Measurements from ENCODE around the gene SV2A.
A peak's percentile ranks its signal among the peaks of the same experiment; 100 is the strongest.

Gene SV2A

GRCh38 chr1:149937759-149938158 is 20.1 kb upstream of the SV2A start:
- no peak for TF ChIP-seq GATA1 (IDR thresholded peaks at IDR 0.05; ENCODE audit: low read depth, low read length)
- TF ChIP-seq POLR2A (IDR thresholded peaks at IDR 0.05; ENCODE audit: low read length), result no peak
- peak in 1 of 2 experiments; percentile 30 for DNase-seq

GRCh38 chr1:149936992-149937705 is 19.5 kb upstream of the SV2A start:
- TF ChIP-seq POLR2A (IDR thresholded peaks at IDR 0.05; ENCODE audit: low read length) (no peak), GATA1 (IDR thresholded peaks at IDR 0.05; ENCODE audit: low read depth, low read length) (no peak)
- DNase-seq, result peak; percentile 30 to 34

GRCh38 chr1:149936170-149936991 is 18.7 kb upstream of the SV2A start, which contains the start of gene MTMR11:
Gene MTMR11, minus strand, starts transcription at chr1:149936879. Its CDS starts 232 bp downstream, at chr1:149936647.
- TF ChIP-seq GATA1 (IDR thresholded peaks at IDR 0.05; ENCODE audit: low read depth, low read length) (no peak), POLR2A (IDR thresholded peaks at IDR 0.05; ENCODE audit: low read length) (no peak)
- peak; percentile 52 to 56 for DNase-seq

DNA sequence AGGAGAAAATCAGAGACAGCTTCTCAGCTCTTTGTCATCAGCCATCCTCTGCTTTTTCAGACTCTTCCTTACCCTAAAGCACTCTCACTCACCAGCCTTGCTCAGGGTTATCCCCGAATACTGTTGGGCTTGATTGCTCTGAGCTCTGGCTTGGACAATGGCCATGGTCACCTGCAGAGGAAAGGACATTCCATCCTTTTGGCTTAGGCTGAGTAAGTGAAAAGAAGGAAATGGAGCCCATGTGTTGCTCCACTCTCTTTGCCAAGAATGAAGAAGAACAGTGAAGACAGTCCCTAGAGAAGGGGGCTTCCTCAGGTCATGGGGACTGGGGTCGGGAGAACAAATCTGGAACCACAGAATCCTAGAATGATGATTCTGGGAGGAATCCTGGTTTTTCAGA is 16.7 kb upstream of the SV2A start:
- no peak for DNase-seq
- TF ChIP-seq GATA1 (IDR thresholded peaks at IDR 0.05; ENCODE audit: low read depth, low read length), result no peak
- TF ChIP-seq POLR2A (IDR thresholded peaks at IDR 0.05; ENCODE audit: low read length), result no peak

- no peak for TF ChIP-seq POLR2A (IDR thresholded peaks at IDR 0.05; ENCODE audit: low read length)
- no peak for TF ChIP-seq GATA1 (IDR thresholded peaks at IDR 0.05; ENCODE audit: low read depth, low read length)
- DNase-seq, result no peak
These were observed 15.6 kb upstream of the SV2A start for GRCh38 chr1:149933208-149933607.

DNA sequence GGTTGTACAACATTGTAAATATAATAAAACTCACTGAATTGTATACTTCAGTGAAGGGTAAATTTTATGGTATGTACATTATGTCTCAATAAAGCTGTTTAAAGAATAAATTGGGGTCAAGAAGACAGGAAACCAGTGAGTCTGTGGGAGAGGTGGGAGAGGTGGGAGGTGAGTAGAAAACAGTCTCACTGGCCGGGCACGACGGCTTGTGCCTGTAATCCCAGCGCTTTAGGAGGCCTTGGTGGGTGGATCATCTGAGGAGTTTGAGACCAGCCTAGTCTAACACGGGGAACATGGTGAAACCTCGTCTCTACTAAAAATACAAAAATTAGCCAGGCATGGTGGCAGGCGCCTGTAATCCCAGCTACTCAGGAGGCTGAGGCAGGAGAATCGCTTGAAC is 14.8 kb upstream of the SV2A start:
- no peak for DNase-seq
- TF ChIP-seq POLR2A (IDR thresholded peaks at IDR 0.05; ENCODE audit: low read length) (no peak), GATA1 (IDR thresholded peaks at IDR 0.05; ENCODE audit: low read depth, low read length) (no peak)

DNA sequence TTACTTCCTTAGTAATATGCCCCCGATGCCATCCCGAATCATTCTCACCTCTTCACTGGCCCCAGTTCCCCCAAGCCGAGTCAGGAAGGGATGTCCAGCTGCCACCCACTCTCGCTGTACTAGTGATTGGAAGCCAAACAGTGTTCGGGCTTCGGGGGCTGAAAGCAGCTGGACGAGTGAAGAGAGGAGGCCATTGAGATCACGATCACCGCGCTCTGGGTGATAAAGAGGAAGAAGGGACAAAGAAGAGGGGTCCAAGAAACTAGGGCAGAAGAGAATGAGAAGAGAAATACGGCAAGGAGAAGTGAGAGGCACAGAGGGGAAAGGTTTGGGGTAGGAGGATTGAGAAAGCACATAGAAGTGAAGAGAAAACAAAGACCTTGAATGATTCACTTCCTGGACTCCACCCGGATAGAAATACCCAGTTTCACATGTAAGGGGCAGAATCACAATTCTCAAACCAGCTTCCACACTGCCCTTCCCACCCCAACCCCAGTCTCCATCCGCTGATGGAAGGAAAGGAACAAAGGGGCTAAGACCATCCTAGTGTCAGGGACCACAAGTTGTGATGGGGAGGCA is 13.7 kb upstream of the SV2A start:
- no peak for DNase-seq
- TF ChIP-seq GATA1 (IDR thresholded peaks at IDR 0.05; ENCODE audit: low read depth, low read length) (no peak), POLR2A (IDR thresholded peaks at IDR 0.05; ENCODE audit: low read length) (no peak)

DNA sequence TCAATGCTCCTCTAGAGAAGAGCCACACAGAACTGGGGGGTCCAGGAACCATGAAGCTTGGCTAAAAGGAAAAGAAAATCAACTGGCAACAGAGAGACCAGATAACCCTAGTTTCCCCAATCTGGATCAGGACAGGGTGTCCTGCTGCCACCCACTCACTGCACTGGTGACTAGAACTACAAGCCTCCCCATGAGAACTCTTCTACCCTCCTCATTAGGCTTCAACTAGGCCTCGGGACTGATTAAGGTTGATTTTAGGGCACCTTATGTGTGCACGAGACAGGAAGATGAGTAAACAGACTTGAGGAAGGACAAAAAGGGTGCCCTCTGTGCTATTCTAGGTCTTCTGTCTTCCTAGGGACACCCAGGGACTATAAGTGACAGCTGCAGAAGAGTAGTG is 12.2 kb upstream of the SV2A start:
- TF ChIP-seq POLR2A (IDR thresholded peaks at IDR 0.05; ENCODE audit: low read length) (no peak), GATA1 (IDR thresholded peaks at IDR 0.05; ENCODE audit: low read depth, low read length) (no peak)

GRCh38 chr1:149928401-149928724 is 10.7 kb upstream of the SV2A start:
- DNase-seq, result no peak
- TF ChIP-seq POLR2A (IDR thresholded peaks at IDR 0.05; ENCODE audit: low read length) (no peak), GATA1 (IDR thresholded peaks at IDR 0.05; ENCODE audit: low read depth, low read length) (no peak)

More for the DNA sequence above, 12.2 kb upstream of the SV2A start:
- no peak for DNase-seq

DNA sequence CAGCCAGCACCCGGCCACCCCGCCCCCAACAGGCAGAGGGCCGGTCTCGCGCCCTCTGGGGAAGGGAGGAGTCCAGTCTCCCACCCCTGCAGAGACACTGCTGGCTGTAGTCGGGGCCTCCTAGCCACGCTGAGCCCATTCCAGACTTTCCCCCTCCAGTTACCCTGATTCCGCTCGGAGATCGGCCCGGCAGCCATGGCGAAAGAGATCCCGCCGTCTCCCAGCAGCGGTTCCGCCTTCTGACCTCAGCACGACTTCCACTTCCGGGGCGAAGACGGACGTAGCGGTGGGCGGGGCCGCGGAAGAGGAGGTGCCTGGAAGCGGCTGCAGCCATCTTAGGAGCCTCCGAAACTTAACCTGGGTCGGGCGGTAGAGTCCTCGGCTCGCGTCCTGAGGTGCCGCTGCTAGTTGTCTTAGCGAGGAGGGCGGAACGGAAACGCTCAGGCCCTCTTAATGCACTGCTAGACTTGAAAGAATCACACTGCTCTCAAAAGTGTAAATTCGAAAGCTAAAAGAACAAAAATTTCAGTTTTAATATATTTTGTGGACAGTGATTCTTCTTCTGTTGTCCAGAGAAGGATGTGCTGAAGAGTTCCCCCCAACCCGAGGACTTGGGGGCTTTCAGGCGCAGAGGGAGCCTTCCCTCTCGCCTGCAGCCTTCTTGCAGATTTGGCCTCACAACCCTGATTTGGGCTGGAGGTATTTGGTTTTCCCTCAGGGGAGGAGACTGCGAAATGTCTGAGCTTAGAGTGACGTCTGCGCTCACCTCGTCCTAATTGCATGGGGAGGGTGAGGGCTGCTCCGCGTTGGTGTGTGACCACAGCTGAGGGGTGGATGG is 10.1 kb upstream of the SV2A start, which contains the start of gene SF3B4:
SF3B4 (minus strand) TSS at position 241 of the 838 bp plus-strand sequence; CDS start at position 197, 44 bp downstream.
- peak; percentile 96 to 97 for DNase-seq
- TF ChIP-seq POLR2A (IDR thresholded peaks at IDR 0.05; ENCODE audit: low read length) (peak; percentile 98), GATA1 (IDR thresholded peaks at IDR 0.05; ENCODE audit: low read depth, low read length) (no peak)

GRCh38 chr1:149927056-149927562 is 9.5 kb upstream of the SV2A start:
- no peak for DNase-seq
- TF ChIP-seq POLR2A (IDR thresholded peaks at IDR 0.05; ENCODE audit: low read length) (no peak), GATA1 (IDR thresholded peaks at IDR 0.05; ENCODE audit: low read depth, low read length) (no peak)

DNA sequence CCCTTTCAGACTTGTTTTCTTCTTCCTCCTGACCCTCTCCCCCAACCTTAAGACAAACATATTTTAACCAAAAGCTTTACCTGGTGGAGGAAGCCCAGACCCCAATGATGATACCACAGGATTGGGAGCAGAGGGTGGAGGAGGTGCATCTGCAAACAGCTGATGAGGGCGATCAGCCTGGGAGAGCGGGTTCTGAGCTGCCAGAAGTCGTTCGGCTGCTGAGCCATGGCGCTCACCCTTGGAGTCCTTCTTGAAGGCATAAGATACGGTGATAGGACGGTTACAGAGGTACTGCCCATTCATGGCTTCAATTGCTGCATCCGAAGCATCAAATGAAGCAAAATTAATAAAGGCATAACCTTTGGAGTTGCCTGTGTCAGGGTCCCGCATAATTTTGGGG is 8.7 kb upstream of the SV2A start:
- no peak for TF ChIP-seq GATA1 (IDR thresholded peaks at IDR 0.05; ENCODE audit: low read depth, low read length)
- TF ChIP-seq POLR2A (IDR thresholded peaks at IDR 0.05; ENCODE audit: low read length), result no peak
- no peak for DNase-seq

DNA sequence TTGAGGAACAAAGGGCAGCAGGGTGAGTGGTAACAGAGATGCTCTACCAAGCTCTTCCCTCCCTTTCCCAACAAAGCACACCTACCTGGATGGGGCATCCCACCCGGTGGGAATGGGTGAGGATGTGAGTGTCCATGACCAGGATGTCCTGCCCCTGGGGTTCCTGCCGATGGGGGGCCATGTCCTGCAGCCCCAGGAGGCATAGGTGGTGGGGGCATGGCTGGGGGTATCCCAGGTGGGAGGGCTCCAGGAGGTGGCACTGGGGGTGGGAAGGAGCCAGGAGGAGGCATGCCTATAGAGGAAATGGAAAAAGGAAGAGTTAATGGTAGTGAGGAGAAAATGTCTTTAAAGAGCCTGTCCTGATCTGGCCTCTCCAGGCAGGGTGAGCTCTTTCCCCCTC is 8.1 kb upstream of the SV2A start:
- no peak for DNase-seq
- TF ChIP-seq GATA1 (IDR thresholded peaks at IDR 0.05; ENCODE audit: low read depth, low read length) (no peak), POLR2A (IDR thresholded peaks at IDR 0.05; ENCODE audit: low read length) (no peak)

All from erythroblast (primary cell).